ENCODE results near the gene NCKIPSD. TPM values are rescaled to one million over a fixed set of nuclear protein-coding genes. Genes with fewer than 3 reads are reported as not detected.
A peak's percentile ranks its signal among the peaks of the same experiment; 100 is the strongest.

The NCKIPSD gene
- total RNA-seq, 1 experiment from 2014 or later: 36.9 TPM

DNA sequence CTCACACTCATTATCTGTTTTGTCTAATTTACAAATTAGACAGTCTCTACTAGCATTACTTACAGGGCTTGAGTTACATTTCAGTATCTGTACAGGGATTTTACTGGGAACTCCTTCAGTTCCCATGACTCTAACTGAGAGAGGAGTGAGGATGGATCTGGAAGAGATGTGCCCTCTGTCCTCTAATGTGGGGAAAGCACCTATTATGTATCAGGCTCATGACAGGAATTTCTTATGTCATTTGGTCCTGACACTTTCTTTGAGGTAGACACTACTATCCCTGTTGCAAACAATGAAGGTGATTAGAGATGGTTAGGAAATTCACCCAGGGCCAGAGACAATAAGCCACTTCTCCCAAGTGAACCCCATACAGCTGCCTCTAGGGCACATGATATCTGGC is 10.9 kb upstream of the NCKIPSD start:
- CTCF ChIA-PET: interaction anchor here (1.0 kb wide), 1 partner anchor 8 kb away, joined by 3 read pairs; no protein-coding TSS in a partner anchor
- Histone ChIP-seq H2AFZ (ENCODE audit: low read depth, low read length, poor library complexity, severe bottlenecking) (no peak overlapping the region), H3K27me3 (ENCODE audit: insufficient read depth, low read length) (no peaks in the 10 kb centered on the region), H3K9ac (ENCODE audit: low read length) (0 out of 2 replicates have a peak overlapping the region, but pooled peaks have one; percentile 1), H3K9me2 (ENCODE audit: insufficient read depth) (no peaks in the 10 kb centered on the region), H3K4me3 (replicated peaks in 1 of 2; ENCODE audit: low read depth in 1 of 2, low read length in 2 of 2) (no peak overlapping the region), H4K20me1 (ENCODE audit: insufficient read depth) (peaks cover 24% of the 10 kb centered on the region; the same call in 1 of the 2 replicates), H3K4me2 (ENCODE audit: low read length) (peak overlapping the region; percentile 3; the same call in 1 of the 2 replicates), H3K36me3 (ENCODE audit: control insufficient read depth in 1 of 2, insufficient read depth in 2 of 2, low read length in 2 of 2) (peaks cover 46 to 51% of the 10 kb centered on the region in 2 experiments), H3K4me1 (ENCODE audit: control insufficient read depth in 1 of 2, insufficient read depth in 2 of 2, low read length in 2 of 2) (peaks cover 27 to 40% of the 10 kb centered on the region in 2 experiments), H3K9me3 (ENCODE audit: control insufficient read depth in 1 of 2, insufficient read depth in 1 of 2, low read depth in 1 of 2, low read length in 2 of 2) (no peaks in the 10 kb centered on the region), H3K79me2 (ENCODE audit: insufficient read depth, low read length) (peaks cover 98% of the 10 kb centered on the region), H3K27ac (ENCODE audit: low read depth, low read length) (no peak overlapping the region)
- TF ChIP-seq, protein P1, sequence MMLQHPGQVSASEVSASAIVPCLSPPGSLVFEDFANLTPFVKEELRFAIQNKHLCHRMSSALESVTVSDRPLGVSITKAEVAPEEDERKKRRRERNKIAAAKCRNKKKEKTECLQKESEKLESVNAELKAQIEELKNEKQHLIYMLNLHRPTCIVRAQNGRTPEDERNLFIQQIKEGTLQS (IDR thresholded peaks at IDR 0.05): 0 out of 2 replicates have a peak, but pooled peaks have one; percentile 21
- TF ChIP-seq, protein P2, sequence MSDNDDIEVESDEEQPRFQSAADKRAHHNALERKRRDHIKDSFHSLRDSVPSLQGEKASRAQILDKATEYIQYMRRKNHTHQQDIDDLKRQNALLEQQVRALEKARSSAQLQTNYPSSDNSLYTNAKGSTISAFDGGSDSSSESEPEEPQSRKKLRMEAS (IDR thresholded peaks at IDR 0.05): no peak
- intact Hi-C loops (cut with micrococcal nuclease): no loop called here
- RAD21 ChIA-PET (ENCODE audit: low non-redundant PET in 1 of 2, low total read pairs in 2 of 2, uncharacterized antibody in 2 of 2, unreplicated experiment in 2 of 2): no interaction called here
- DNase-seq (ENCODE audit: low read depth, low spot score): no peak
- POLR2A ChIA-PET: no interaction called here
- BruUV-seq (replicated peaks): no TSS peak
- no peak for ATAC-seq

DNA sequence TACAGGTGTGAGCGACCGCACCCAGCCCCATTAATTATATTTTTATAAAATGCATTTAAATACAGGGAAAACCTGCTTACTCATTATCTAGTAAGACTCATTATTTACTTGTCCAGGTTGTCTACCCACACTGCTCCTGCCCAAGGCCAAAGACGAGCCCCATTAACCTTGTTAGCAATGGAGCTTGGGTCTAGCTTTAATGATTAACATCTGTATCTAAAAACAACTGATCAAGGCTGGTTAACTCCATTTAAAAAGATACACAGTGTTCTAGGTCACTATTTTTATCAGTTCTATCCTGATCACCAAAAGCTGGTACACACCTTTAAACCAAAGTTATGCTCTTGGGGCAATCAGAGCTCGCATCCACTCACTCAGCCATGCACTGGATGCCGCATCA is 10.4 kb upstream of the NCKIPSD start:
- no peak overlapping the region for H3K27ac ChIP-seq (ENCODE audit: low read depth, low read length)
- ATAC-seq: no peak
- H3K9me2 ChIP-seq (ENCODE audit: insufficient read depth): no peaks in the 10 kb centered on the region
- no peak for DNase-seq (ENCODE audit: low read depth, low spot score)
- no peaks in the 10 kb centered on the region for H3K9me3 ChIP-seq (ENCODE audit: control insufficient read depth in 1 of 2, insufficient read depth in 1 of 2, low read depth in 1 of 2, low read length in 2 of 2)
- peak overlapping the region; percentile 3; the same call in 1 of the 2 replicates for H3K4me2 ChIP-seq (ENCODE audit: low read length)
- ChIA-PET RAD21 (ENCODE audit: low non-redundant PET in 1 of 2, low total read pairs in 2 of 2, uncharacterized antibody in 2 of 2, unreplicated experiment in 2 of 2) (no interaction called here), CTCF (interaction anchor here (1.4 kb wide), 1 partner anchor 10 kb away, joined by 8 read pairs; the partner anchor contains the start of gene NCKIPSD), POLR2A (no interaction called here)
- no peak overlapping the region for H3K4me3 ChIP-seq (replicated peaks in 1 of 2; ENCODE audit: low read depth in 1 of 2, low read length in 2 of 2)
- intact Hi-C loops (cut with micrococcal nuclease): no loop called here
- no peaks in the 10 kb centered on the region for H3K27me3 ChIP-seq (ENCODE audit: insufficient read depth, low read length)
- 0 out of 2 replicates have a peak overlapping the region, but pooled peaks have one; percentile 1 for H3K9ac ChIP-seq (ENCODE audit: low read length)
- peaks cover 95% of the 10 kb centered on the region for H3K79me2 ChIP-seq (ENCODE audit: insufficient read depth, low read length)
- H4K20me1 ChIP-seq (ENCODE audit: insufficient read depth): peaks cover 24% of the 10 kb centered on the region; the same call in 1 of the 2 replicates
- H3K36me3 ChIP-seq (ENCODE audit: control insufficient read depth in 1 of 2, insufficient read depth in 2 of 2, low read length in 2 of 2): peaks cover 48 to 53% of the 10 kb centered on the region in 2 experiments
- no peak overlapping the region for H2AFZ ChIP-seq (ENCODE audit: low read depth, low read length, poor library complexity, severe bottlenecking)
- peaks cover 26 to 38% of the 10 kb centered on the region in 2 experiments for H3K4me1 ChIP-seq (ENCODE audit: control insufficient read depth in 1 of 2, insufficient read depth in 2 of 2, low read length in 2 of 2)
- TF ChIP-seq ZFX (IDR thresholded peaks at IDR 0.05) (no peak), SIN3A (IDR thresholded peaks at IDR 0.05; ENCODE audit: low read depth) (no peak), EZH2 (IDR thresholded peaks at IDR 0.05) (no peak), ELF1 (IDR thresholded peaks at IDR 0.05; ENCODE audit: borderline replicate concordance, low read depth) (no peak), FOSL1 (IDR thresholded peaks at IDR 0.05; ENCODE audit: low read depth) (no peak), JUND (IDR thresholded peaks at IDR 0.05) (no peak), SRF (IDR thresholded peaks at IDR 0.05; ENCODE audit: low read depth) (no peak), EGR1 (IDR thresholded peaks at IDR 0.05; ENCODE audit: low read depth) (no peak)
- TF ChIP-seq, protein P3, sequence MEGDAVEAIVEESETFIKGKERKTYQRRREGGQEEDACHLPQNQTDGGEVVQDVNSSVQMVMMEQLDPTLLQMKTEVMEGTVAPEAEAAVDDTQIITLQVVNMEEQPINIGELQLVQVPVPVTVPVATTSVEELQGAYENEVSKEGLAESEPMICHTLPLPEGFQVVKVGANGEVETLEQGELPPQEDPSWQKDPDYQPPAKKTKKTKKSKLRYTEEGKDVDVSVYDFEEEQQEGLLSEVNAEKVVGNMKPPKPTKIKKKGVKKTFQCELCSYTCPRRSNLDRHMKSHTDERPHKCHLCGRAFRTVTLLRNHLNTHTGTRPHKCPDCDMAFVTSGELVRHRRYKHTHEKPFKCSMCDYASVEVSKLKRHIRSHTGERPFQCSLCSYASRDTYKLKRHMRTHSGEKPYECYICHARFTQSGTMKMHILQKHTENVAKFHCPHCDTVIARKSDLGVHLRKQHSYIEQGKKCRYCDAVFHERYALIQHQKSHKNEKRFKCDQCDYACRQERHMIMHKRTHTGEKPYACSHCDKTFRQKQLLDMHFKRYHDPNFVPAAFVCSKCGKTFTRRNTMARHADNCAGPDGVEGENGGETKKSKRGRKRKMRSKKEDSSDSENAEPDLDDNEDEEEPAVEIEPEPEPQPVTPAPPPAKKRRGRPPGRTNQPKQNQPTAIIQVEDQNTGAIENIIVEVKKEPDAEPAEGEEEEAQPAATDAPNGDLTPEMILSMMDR (IDR thresholded peaks at IDR 0.05 in 2 of 3, conservative IDR thresholded peaks at IDR 0.05 in 1 of 3; ENCODE audit: borderline replicate concordance in 1 of 3, insufficient read depth in 1 of 3, low read depth in 2 of 3, low read length in 2 of 3): no peak
- BruUV-seq (replicated peaks): no TSS peak
